ENCODE data around the gene ARMS2.

Gene ARMS2

DNA sequence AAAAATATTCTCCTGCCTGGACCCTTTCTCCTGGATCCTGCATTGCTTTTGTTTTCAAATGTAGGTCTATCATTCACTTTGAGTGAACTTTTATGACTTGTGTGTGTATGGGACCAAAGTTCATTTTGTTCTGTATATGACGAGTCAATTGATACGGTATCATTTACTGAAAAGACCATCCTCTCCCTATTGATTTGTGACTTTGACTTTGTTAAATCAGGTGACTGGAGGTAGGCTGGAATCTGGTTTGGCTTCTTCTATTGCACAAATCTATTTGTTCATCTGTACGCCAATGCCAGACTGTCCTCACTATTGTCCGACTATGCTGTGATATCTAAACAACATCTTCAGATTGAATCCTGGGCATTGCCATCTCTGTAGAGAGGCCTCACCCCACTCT, 5.3 kb upstream of the ARMS2 start:
- Histone ChIP-seq H3K4me3 (ENCODE audit: low read length, poor library complexity, severe bottlenecking) (no peak overlapping the region), H3K27me3 (ENCODE audit: insufficient read depth, low read length, poor library complexity, severe bottlenecking) (no peaks in the 10 kb centered on the region), H4K20me1 (ENCODE audit: insufficient read depth, low read length, poor library complexity, severe bottlenecking) (no peaks in the 10 kb centered on the region), H3K4me2 (ENCODE audit: low read depth, low read length, poor library complexity, severe bottlenecking) (no peak overlapping the region), H3K36me3 (ENCODE audit: insufficient read depth, low read length) (no peaks in the 10 kb centered on the region), H3K79me2 (ENCODE audit: insufficient read depth, low read length) (no peaks in the 10 kb centered on the region), H2AFZ (ENCODE audit: low read length) (no peak overlapping the region), H3K9ac (ENCODE audit: low read depth, low read length, poor library complexity, severe bottlenecking) (no peak overlapping the region), H3K9me2 (replicated peaks; ENCODE audit: low read depth, low read length) (no peaks in the 10 kb centered on the region), H3K4me1 (ENCODE audit: insufficient read depth, low read length, poor library complexity, severe bottlenecking) (no peaks in the 10 kb centered on the region), H3F3A (ENCODE audit: low read depth) (no peaks in the 10 kb centered on the region), H3K9me3 (ENCODE audit: insufficient read depth, low read depth, low read length) (no peaks in the 10 kb centered on the region)
- TF ChIP-seq, protein P1, sequence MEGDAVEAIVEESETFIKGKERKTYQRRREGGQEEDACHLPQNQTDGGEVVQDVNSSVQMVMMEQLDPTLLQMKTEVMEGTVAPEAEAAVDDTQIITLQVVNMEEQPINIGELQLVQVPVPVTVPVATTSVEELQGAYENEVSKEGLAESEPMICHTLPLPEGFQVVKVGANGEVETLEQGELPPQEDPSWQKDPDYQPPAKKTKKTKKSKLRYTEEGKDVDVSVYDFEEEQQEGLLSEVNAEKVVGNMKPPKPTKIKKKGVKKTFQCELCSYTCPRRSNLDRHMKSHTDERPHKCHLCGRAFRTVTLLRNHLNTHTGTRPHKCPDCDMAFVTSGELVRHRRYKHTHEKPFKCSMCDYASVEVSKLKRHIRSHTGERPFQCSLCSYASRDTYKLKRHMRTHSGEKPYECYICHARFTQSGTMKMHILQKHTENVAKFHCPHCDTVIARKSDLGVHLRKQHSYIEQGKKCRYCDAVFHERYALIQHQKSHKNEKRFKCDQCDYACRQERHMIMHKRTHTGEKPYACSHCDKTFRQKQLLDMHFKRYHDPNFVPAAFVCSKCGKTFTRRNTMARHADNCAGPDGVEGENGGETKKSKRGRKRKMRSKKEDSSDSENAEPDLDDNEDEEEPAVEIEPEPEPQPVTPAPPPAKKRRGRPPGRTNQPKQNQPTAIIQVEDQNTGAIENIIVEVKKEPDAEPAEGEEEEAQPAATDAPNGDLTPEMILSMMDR (conservative IDR thresholded peaks at IDR 0.05; ENCODE audit: low read length), result no peak
- no peak for TF ChIP-seq EZH2phosphoT487 (IDR thresholded peaks at IDR 0.05; ENCODE audit: borderline replicate concordance)

DNA sequence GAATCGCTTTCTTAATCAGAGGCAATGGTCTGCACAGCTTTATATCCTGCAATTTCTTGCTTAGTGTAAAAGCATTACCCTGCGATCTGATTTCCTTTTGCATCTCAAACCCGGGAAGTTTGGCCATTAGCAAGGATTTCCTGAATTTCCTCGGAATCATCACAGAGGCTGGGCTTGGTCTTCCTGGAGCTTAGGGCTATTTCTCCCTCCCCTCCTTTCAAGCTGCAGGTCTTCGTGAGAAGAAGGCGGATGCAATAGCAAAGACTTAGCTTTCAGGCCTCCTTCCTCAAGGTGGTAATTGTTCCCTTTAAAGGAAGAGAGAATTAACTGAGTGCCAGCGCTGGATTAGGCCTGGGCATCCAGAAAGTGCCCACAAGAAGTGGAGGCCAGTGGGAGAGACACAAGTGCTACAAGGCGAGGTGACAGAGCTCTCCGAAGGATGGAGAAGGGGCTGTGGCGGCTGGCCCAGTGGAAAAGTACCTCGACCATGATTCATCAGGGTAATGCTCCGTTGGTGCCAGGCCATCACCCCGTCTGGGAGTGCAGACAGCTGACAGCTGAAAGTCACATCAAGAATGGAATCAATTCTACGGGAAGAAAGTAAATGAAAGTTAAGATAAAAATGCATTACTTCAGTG, 4.0 kb upstream of the ARMS2 start:
- Histone ChIP-seq H3K4me1 (ENCODE audit: insufficient read depth, low read length, poor library complexity, severe bottlenecking) (no peaks in the 10 kb centered on the region), H3K9me2 (replicated peaks; ENCODE audit: low read depth, low read length) (no peaks in the 10 kb centered on the region), H3K4me3 (ENCODE audit: low read length, poor library complexity, severe bottlenecking) (no peak overlapping the region), H2AFZ (ENCODE audit: low read length) (no peak overlapping the region), H3K79me2 (ENCODE audit: insufficient read depth, low read length) (no peaks in the 10 kb centered on the region), H4K20me1 (ENCODE audit: insufficient read depth, low read length, poor library complexity, severe bottlenecking) (no peaks in the 10 kb centered on the region), H3K4me2 (ENCODE audit: low read depth, low read length, poor library complexity, severe bottlenecking) (no peak overlapping the region), H3K36me3 (ENCODE audit: insufficient read depth, low read length) (no peaks in the 10 kb centered on the region), H3K27me3 (ENCODE audit: insufficient read depth, low read length, poor library complexity, severe bottlenecking) (no peaks in the 10 kb centered on the region), H3F3A (ENCODE audit: low read depth) (no peaks in the 10 kb centered on the region), H3K9me3 (ENCODE audit: insufficient read depth, low read depth, low read length) (no peaks in the 10 kb centered on the region), H3K9ac (ENCODE audit: low read depth, low read length, poor library complexity, severe bottlenecking) (no peak overlapping the region)
- TF ChIP-seq, protein P1 (conservative IDR thresholded peaks at IDR 0.05; ENCODE audit: low read length), result no peak
- no peak for TF ChIP-seq EZH2phosphoT487 (IDR thresholded peaks at IDR 0.05; ENCODE audit: borderline replicate concordance)

DNA sequence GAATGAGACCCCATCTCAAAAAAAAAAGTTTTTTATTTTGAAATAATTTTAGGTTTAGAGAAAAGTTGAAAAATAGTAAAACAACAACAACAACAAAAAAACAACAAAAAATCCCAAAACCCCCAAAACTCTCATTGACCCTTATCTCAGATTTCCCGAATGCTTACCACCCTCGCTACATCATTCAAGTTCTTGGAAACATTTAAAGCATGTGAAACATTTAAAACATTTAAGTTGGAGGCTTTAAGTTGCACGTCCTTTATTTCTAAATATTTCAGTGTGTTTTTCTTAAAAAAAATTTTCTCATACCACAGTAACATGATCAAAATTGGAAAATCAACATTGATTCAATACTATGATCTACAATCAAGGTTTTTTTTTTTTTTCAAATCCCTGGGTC, 382 bp upstream of the ARMS2 start:
- Histone ChIP-seq H3K4me3 (ENCODE audit: low read length, poor library complexity, severe bottlenecking) (no peak overlapping the region), H3K36me3 (ENCODE audit: insufficient read depth, low read length) (no peaks in the 10 kb centered on the region), H3K4me2 (ENCODE audit: low read depth, low read length, poor library complexity, severe bottlenecking) (no peak overlapping the region), H3K4me1 (ENCODE audit: insufficient read depth, low read length, poor library complexity, severe bottlenecking) (no peaks in the 10 kb centered on the region), H3K79me2 (ENCODE audit: insufficient read depth, low read length) (no peaks in the 10 kb centered on the region), H3K27me3 (ENCODE audit: insufficient read depth, low read length, poor library complexity, severe bottlenecking) (no peaks in the 10 kb centered on the region), H3F3A (ENCODE audit: low read depth) (no peaks in the 10 kb centered on the region), H2AFZ (ENCODE audit: low read length) (no peak overlapping the region), H4K20me1 (ENCODE audit: insufficient read depth, low read length, poor library complexity, severe bottlenecking) (no peaks in the 10 kb centered on the region), H3K9me3 (ENCODE audit: insufficient read depth, low read depth, low read length) (no peaks in the 10 kb centered on the region), H3K9me2 (replicated peaks; ENCODE audit: low read depth, low read length) (no peaks in the 10 kb centered on the region), H3K9ac (ENCODE audit: low read depth, low read length, poor library complexity, severe bottlenecking) (no peak overlapping the region)
- TF ChIP-seq, protein P1 (conservative IDR thresholded peaks at IDR 0.05; ENCODE audit: low read length), result no peak
- no peak for TF ChIP-seq EZH2phosphoT487 (IDR thresholded peaks at IDR 0.05; ENCODE audit: borderline replicate concordance)
